ENCODE measurements around the gene ARHGAP40. TPM values are rescaled to one million over a fixed set of nuclear protein-coding genes. Genes with fewer than 3 reads are reported as not detected.

ARHGAP40 gene
- total and polyA plus RNA-seq, 2 of the 4 experiments (the other 2 are of a cell fraction): not detected

- ChIA-PET POLR2A (ENCODE audit: unreplicated experiment) (no interaction called here), CTCF (no interaction called here)
- Histone ChIP-seq H3K56ac (ENCODE audit: extremely low read depth, insufficient read depth, low read length) (no peak overlapping the region), H2AK9ac (replicated peaks; ENCODE audit: low read depth, low read length, poor library complexity) (no peak overlapping the region), H3K27me3 (ENCODE audit: control insufficient read depth, insufficient read depth, low read length) (peaks cover 30% of the 10 kb centered on the region), H3K9me3 (ENCODE audit: control insufficient read depth, insufficient read depth, low read length) (no peaks in the 10 kb centered on the region), H2AFZ (replicated peaks; ENCODE audit: low read length, poor library complexity) (no peak overlapping the region), H3K14ac (replicated peaks; ENCODE audit: low read depth, low read length) (no peak overlapping the region), H2AK5ac (ENCODE audit: low read depth, low read length) (no peak overlapping the region), H3K18ac (ENCODE audit: low read depth, low read length) (no peak overlapping the region), H2BK120ac (ENCODE audit: low read depth, low read length) (no peak overlapping the region), H3K9me1 (ENCODE audit: insufficient read depth, low read length) (no peaks in the 10 kb centered on the region), H4K91ac (ENCODE audit: insufficient read depth, low read depth, low read length) (no peak overlapping the region), H3K4me1 (ENCODE audit: control insufficient read depth, insufficient read depth, low read length) (no peaks in the 10 kb centered on the region), H3K4me3 (ENCODE audit: insufficient read depth, low read depth, low read length) (no peak overlapping the region), H3K27ac (ENCODE audit: insufficient read depth, low read length) (no peak overlapping the region), H3K9ac (ENCODE audit: low read depth, low read length) (no peak overlapping the region), H2BK15ac (ENCODE audit: low read depth, low read length) (no peak overlapping the region), H3K4me2 (ENCODE audit: low read depth, low read length) (no peak overlapping the region), H3K79me1 (ENCODE audit: low read depth in 1 of 2, low read length in 2 of 2) (no peaks in the 10 kb centered on the region), H2BK5ac (ENCODE audit: low read depth, low read length, poor library complexity, severe bottlenecking) (no peak overlapping the region), H3K4ac (ENCODE audit: low read depth, low read length) (no peak overlapping the region), H4K20me1 (ENCODE audit: insufficient read depth, low read length) (no peaks in the 10 kb centered on the region), H3K36me3 (ENCODE audit: control insufficient read depth, insufficient read depth, low read length) (no peaks in the 10 kb centered on the region), H3K23ac (ENCODE audit: low read depth, low read length) (no peak overlapping the region), H4K8ac (ENCODE audit: low read depth in 2 of 2, low read length in 2 of 2) (no peak overlapping the region), H2BK20ac (ENCODE audit: low read depth, low read length) (no peak overlapping the region), H4K5ac (ENCODE audit: low read depth, low read length) (no peak overlapping the region)
- no peak for DNase-seq
- in situ Hi-C loops (cut with MboI; ENCODE audit: low sequenced_read_pairs): no loop called here
- WGBS, 2 experiments (ENCODE audit: extremely low coverage in 2 of 2, insufficient read length in 1 of 2): no CpG with 5 or more reads among the region's 4 CpGs
- dilution Hi-C loops (cut with HindIII; ENCODE audit: low sequenced_read_pairs, unreplicated experiment): no loop called here
- ATAC-seq (ENCODE audit: low read depth): no peak
- TF ChIP-seq NFE2L2 (IDR thresholded peaks at IDR 0.05; ENCODE audit: low read depth, low read length) (no peak), MAZ (IDR thresholded peaks at IDR 0.05; ENCODE audit: borderline replicate concordance, low read depth, low read length) (no peak), CTCF (conservative IDR thresholded peaks at IDR 0.05; ENCODE audit: low read depth, low read length) (no peak), CHD1 (IDR thresholded peaks at IDR 0.05; ENCODE audit: low read depth, low read length) (no peak), RFX5 (IDR thresholded peaks at IDR 0.05; ENCODE audit: low read depth, low read length) (no peak), FOS (IDR thresholded peaks at IDR 0.05; ENCODE audit: low read depth, low read length) (no peak), SMC3 (IDR thresholded peaks at IDR 0.05; ENCODE audit: low read depth, low read length) (no peak), POLR2A (IDR thresholded peaks at IDR 0.05; ENCODE audit: low read depth, low read length) (no peak), MAFK (IDR thresholded peaks at IDR 0.05; ENCODE audit: low read depth, low read length) (no peak), RCOR1 (IDR thresholded peaks at IDR 0.05; ENCODE audit: insufficient replicate concordance, low read length) (no peak), RAD21 (IDR thresholded peaks at IDR 0.05; ENCODE audit: low read length) (no peak), MXI1 (IDR thresholded peaks at IDR 0.05; ENCODE audit: borderline replicate concordance, low read depth, low read length) (no peak), BHLHE40 (IDR thresholded peaks at IDR 0.05; ENCODE audit: low read depth, low read length) (no peak), CEBPB (IDR thresholded peaks at IDR 0.05; ENCODE audit: low read depth, low read length) (no peak)
- TF ChIP-seq, protein P1, sequence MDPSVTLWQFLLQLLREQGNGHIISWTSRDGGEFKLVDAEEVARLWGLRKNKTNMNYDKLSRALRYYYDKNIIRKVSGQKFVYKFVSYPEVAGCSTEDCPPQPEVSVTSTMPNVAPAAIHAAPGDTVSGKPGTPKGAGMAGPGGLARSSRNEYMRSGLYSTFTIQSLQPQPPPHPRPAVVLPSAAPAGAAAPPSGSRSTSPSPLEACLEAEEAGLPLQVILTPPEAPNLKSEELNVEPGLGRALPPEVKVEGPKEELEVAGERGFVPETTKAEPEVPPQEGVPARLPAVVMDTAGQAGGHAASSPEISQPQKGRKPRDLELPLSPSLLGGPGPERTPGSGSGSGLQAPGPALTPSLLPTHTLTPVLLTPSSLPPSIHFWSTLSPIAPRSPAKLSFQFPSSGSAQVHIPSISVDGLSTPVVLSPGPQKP (IDR thresholded peaks at IDR 0.05; ENCODE audit: borderline replicate concordance, low read depth, low read length): no peak
- TF ChIP-seq, protein P2, sequence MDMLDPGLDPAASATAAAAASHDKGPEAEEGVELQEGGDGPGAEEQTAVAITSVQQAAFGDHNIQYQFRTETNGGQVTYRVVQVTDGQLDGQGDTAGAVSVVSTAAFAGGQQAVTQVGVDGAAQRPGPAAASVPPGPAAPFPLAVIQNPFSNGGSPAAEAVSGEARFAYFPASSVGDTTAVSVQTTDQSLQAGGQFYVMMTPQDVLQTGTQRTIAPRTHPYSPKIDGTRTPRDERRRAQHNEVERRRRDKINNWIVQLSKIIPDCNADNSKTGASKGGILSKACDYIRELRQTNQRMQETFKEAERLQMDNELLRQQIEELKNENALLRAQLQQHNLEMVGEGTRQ (IDR thresholded peaks at IDR 0.05; ENCODE audit: low read depth, low read length): no peak
- no TSS peak for BruUV-seq (replicated peaks)
- intact Hi-C loops (cut with micrococcal nuclease): no loop called here
Observed at GRCh38 chr20:38617830-38618196, 16.2 kb downstream of the ARHGAP40 start.

All from IMR-90 (cell line).